Iris pigment epithelial cell (primary cell): ENCODE data around the gene UXS1.
A peak's percentile ranks its signal among the peaks of the same experiment; 100 is the strongest.

Experiments used
- DNase-seq: peaks from one replicate; pipeline ENCODE4 v3.0.0-alpha.2; 2011; ENCODE audit warnings: low read depth

The UXS1 gene

GRCh38 chr2:106085181-106085940 is 108.7 kb downstream of the UXS1 start:
- peak; percentile 65 for DNase-seq

- DNase-seq = no peak
These were observed 113.1 kb downstream of the UXS1 start for GRCh38 chr2:106080959-106081358.

- DNase-seq = no peak
These were observed 116.0 kb downstream of the UXS1 start for GRCh38 chr2:106078096-106078495.

- DNase-seq = no peak
These were observed 117.2 kb downstream of the UXS1 start for GRCh38 chr2:106076941-106077340.

GRCh38 chr2:106075048-106075447 is 119.1 kb downstream of the UXS1 start:
- DNase-seq = no peak

- DNase-seq = no peak
These were observed 120.3 kb downstream of the UXS1 start for GRCh38 chr2:106073678-106074406.

- no peak for DNase-seq
These were observed 123.9 kb downstream of the UXS1 start for GRCh38 chr2:106070181-106070580.

GRCh38 chr2:106068451-106068850 is 125.7 kb downstream of the UXS1 start:
- no peak for DNase-seq

GRCh38 chr2:106065983-106066820 is 127.9 kb downstream of the UXS1 start:
- DNase-seq = no peak

GRCh38 chr2:106065268-106065982 is 128.7 kb downstream of the UXS1 start:
- DNase-seq = no peak

GRCh38 chr2:106063181-106063580 is 130.9 kb downstream of the UXS1 start:
- DNase-seq = no peak

- no peak for DNase-seq
These were observed 131.5 kb downstream of the UXS1 start for GRCh38 chr2:106062627-106063026.

- DNase-seq = no peak
These were observed 132.3 kb downstream of the UXS1 start for GRCh38 chr2:106061611-106062349.

- DNase-seq = no peak
These were observed 134.6 kb downstream of the UXS1 start for GRCh38 chr2:106059416-106060065.

- DNase-seq = no peak
These were observed 135.5 kb downstream of the UXS1 start for GRCh38 chr2:106058469-106059137.

- DNase-seq = no peak
These were observed 136.9 kb downstream of the UXS1 start for GRCh38 chr2:106057206-106057605.

- DNase-seq = no peak
These were observed 139.0 kb downstream of the UXS1 start for GRCh38 chr2:106054880-106055655.

GRCh38 chr2:106054321-106054720 is 139.8 kb downstream of the UXS1 start:
- DNase-seq = no peak

- DNase-seq = no peak
These were observed 140.5 kb downstream of the UXS1 start for GRCh38 chr2:106053581-106053980.
